ENCODE measurements around the gene SLC45A3. TPM values are rescaled to one million over a fixed set of nuclear protein-coding genes. Genes with fewer than 3 reads are reported as not detected.

The SLC45A3 gene
- total and polyA plus RNA-seq, 2 of the 4 experiments (the other 2 are of a cell fraction) = 1.4 to 2.5 TPM

DNA sequence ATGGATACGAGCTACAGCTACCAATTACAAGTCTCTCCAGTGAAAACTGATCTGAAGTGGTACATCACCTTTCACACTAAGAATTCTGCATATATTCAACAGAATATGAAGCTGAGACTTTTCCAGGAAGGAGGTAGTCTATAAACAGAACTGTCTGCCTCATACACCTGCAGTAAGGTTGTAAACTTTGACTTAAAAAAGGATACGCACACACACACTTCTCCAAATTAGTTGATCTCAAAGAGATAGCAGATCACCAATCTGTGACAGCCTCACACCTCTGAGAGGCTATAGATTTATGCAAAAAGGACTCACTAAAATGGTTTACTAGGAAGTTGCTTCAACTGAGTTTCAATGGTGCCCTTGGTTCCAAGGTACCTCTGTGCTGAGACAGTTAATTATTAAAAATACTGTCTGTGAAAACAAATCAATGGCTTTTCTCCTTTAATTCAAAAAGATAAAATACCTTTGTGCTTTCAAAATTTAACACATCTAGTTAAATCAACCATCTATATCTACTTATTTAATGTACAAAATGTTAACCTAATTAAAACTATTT, 66.4 kb downstream of the SLC45A3 start:
- dilution Hi-C loops (cut with HindIII; ENCODE audit: low sequenced_read_pairs, unreplicated experiment) = no loop called here
- no peak overlapping the region for H3K56ac ChIP-seq (ENCODE audit: extremely low read depth, insufficient read depth, low read length)
- peaks cover 4% of the 10 kb centered on the region; the same call in 1 of the 2 replicates for H3K9me1 ChIP-seq (ENCODE audit: insufficient read depth, low read length)
- TF ChIP-seq BHLHE40 (IDR thresholded peaks at IDR 0.05; ENCODE audit: low read depth, low read length) (no peak), CEBPB (IDR thresholded peaks at IDR 0.05; ENCODE audit: low read depth, low read length) (no peak), MXI1 (IDR thresholded peaks at IDR 0.05; ENCODE audit: borderline replicate concordance, low read depth, low read length) (no peak), NFE2L2 (IDR thresholded peaks at IDR 0.05; ENCODE audit: low read depth, low read length) (no peak), RAD21 (IDR thresholded peaks at IDR 0.05; ENCODE audit: low read length) (no peak), CHD1 (IDR thresholded peaks at IDR 0.05; ENCODE audit: low read depth, low read length) (no peak), POLR2A (IDR thresholded peaks at IDR 0.05; ENCODE audit: low read depth, low read length) (no peak), SMC3 (IDR thresholded peaks at IDR 0.05; ENCODE audit: low read depth, low read length) (no peak), MAZ (IDR thresholded peaks at IDR 0.05; ENCODE audit: borderline replicate concordance, low read depth, low read length) (no peak), RCOR1 (IDR thresholded peaks at IDR 0.05; ENCODE audit: insufficient replicate concordance, low read length) (no peak), FOS (IDR thresholded peaks at IDR 0.05; ENCODE audit: low read depth, low read length) (no peak), MAFK (IDR thresholded peaks at IDR 0.05; ENCODE audit: low read depth, low read length) (no peak), RFX5 (IDR thresholded peaks at IDR 0.05; ENCODE audit: low read depth, low read length) (no peak)
- TF ChIP-seq, protein P1, sequence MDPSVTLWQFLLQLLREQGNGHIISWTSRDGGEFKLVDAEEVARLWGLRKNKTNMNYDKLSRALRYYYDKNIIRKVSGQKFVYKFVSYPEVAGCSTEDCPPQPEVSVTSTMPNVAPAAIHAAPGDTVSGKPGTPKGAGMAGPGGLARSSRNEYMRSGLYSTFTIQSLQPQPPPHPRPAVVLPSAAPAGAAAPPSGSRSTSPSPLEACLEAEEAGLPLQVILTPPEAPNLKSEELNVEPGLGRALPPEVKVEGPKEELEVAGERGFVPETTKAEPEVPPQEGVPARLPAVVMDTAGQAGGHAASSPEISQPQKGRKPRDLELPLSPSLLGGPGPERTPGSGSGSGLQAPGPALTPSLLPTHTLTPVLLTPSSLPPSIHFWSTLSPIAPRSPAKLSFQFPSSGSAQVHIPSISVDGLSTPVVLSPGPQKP (IDR thresholded peaks at IDR 0.05; ENCODE audit: borderline replicate concordance, low read depth, low read length) = no peak
- TF ChIP-seq, protein P2, sequence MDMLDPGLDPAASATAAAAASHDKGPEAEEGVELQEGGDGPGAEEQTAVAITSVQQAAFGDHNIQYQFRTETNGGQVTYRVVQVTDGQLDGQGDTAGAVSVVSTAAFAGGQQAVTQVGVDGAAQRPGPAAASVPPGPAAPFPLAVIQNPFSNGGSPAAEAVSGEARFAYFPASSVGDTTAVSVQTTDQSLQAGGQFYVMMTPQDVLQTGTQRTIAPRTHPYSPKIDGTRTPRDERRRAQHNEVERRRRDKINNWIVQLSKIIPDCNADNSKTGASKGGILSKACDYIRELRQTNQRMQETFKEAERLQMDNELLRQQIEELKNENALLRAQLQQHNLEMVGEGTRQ (IDR thresholded peaks at IDR 0.05; ENCODE audit: low read depth, low read length) = no peak
- TF ChIP-seq, protein P3, sequence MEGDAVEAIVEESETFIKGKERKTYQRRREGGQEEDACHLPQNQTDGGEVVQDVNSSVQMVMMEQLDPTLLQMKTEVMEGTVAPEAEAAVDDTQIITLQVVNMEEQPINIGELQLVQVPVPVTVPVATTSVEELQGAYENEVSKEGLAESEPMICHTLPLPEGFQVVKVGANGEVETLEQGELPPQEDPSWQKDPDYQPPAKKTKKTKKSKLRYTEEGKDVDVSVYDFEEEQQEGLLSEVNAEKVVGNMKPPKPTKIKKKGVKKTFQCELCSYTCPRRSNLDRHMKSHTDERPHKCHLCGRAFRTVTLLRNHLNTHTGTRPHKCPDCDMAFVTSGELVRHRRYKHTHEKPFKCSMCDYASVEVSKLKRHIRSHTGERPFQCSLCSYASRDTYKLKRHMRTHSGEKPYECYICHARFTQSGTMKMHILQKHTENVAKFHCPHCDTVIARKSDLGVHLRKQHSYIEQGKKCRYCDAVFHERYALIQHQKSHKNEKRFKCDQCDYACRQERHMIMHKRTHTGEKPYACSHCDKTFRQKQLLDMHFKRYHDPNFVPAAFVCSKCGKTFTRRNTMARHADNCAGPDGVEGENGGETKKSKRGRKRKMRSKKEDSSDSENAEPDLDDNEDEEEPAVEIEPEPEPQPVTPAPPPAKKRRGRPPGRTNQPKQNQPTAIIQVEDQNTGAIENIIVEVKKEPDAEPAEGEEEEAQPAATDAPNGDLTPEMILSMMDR (conservative IDR thresholded peaks at IDR 0.05; ENCODE audit: low read depth, low read length) = no peak
- H3K23ac ChIP-seq (ENCODE audit: low read depth, low read length) = no peak overlapping the region
- no peak overlapping the region for H4K5ac ChIP-seq (ENCODE audit: low read depth, low read length)
- WGBS, 2 experiments (ENCODE audit: extremely low coverage in 2 of 2, insufficient read length in 1 of 2) = no CpG with 5 or more reads among the region's 2 CpGs
- H2AFZ ChIP-seq (replicated peaks; ENCODE audit: low read length, poor library complexity) = no peak overlapping the region
- no peak overlapping the region for H2BK5ac ChIP-seq (ENCODE audit: low read depth, low read length, poor library complexity, severe bottlenecking)
- intact Hi-C loops (cut with micrococcal nuclease) = no loop called here
- H3K4ac ChIP-seq (ENCODE audit: low read depth, low read length) = no peak overlapping the region
- no peak overlapping the region for H2BK20ac ChIP-seq (ENCODE audit: low read depth, low read length)
- H3K79me1 ChIP-seq (ENCODE audit: low read depth in 1 of 2, low read length in 2 of 2) = peaks cover 26 to 52% of the 10 kb centered on the region in 2 experiments
- in situ Hi-C loops (cut with MboI; ENCODE audit: low sequenced_read_pairs) = no loop called here
- ATAC-seq (ENCODE audit: low read depth) (no peak), DNase-seq (no peak)
- H2BK120ac ChIP-seq (ENCODE audit: low read depth, low read length) = no peak overlapping the region
- H2AK9ac ChIP-seq (replicated peaks; ENCODE audit: low read depth, low read length, poor library complexity) = no peak overlapping the region
- H3K18ac ChIP-seq (ENCODE audit: low read depth, low read length) = no peak overlapping the region
- peaks cover 23% of the 10 kb centered on the region for H3K36me3 ChIP-seq (ENCODE audit: control insufficient read depth, insufficient read depth, low read length)
- no peak overlapping the region for H3K9ac ChIP-seq (ENCODE audit: low read depth, low read length)
- no peak overlapping the region for H3K4me2 ChIP-seq (ENCODE audit: low read depth, low read length)
- no peak overlapping the region for H4K91ac ChIP-seq (ENCODE audit: insufficient read depth, low read depth, low read length)
- no peak overlapping the region for H3K14ac ChIP-seq (replicated peaks; ENCODE audit: low read depth, low read length)
- no peaks in the 10 kb centered on the region for H3K27me3 ChIP-seq (ENCODE audit: control insufficient read depth, insufficient read depth, low read length)
- ChIA-PET CTCF (no interaction called here), POLR2A (ENCODE audit: unreplicated experiment) (no interaction called here)
- no peak overlapping the region for H2AK5ac ChIP-seq (ENCODE audit: low read depth, low read length)
- H3K4me3 ChIP-seq (ENCODE audit: insufficient read depth, low read depth, low read length) = no peak overlapping the region
- no peak overlapping the region for H2BK15ac ChIP-seq (ENCODE audit: low read depth, low read length)
- H3K9me3 ChIP-seq (ENCODE audit: control insufficient read depth, insufficient read depth, low read length) = no peaks in the 10 kb centered on the region
- no TSS peak for BruUV-seq (replicated peaks)
- H4K20me1 ChIP-seq (ENCODE audit: insufficient read depth, low read length) = peaks cover 5% of the 10 kb centered on the region; the same call in 1 of the 2 replicates
- H3K4me1 ChIP-seq (ENCODE audit: control insufficient read depth, insufficient read depth, low read length) = peaks cover 2% of the 10 kb centered on the region; the same call in 1 of the 2 replicates
- H3K27ac ChIP-seq (ENCODE audit: insufficient read depth, low read length) = no peak overlapping the region
- no peak overlapping the region for H4K8ac ChIP-seq (ENCODE audit: low read depth in 2 of 2, low read length in 2 of 2)

All from IMR-90 (cell line).